Measurements from ENCODE around the gene CACNG1. TPM values are rescaled to one million over a fixed set of nuclear protein-coding genes. Genes with fewer than 3 reads are reported as not detected.

Gene CACNG1, protein sequence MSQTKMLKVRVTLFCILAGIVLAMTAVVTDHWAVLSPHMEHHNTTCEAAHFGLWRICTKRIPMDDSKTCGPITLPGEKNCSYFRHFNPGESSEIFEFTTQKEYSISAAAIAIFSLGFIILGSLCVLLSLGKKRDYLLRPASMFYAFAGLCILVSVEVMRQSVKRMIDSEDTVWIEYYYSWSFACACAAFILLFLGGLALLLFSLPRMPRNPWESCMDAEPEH
- polyA plus RNA-seq = not detected in 2 replicates

DNA sequence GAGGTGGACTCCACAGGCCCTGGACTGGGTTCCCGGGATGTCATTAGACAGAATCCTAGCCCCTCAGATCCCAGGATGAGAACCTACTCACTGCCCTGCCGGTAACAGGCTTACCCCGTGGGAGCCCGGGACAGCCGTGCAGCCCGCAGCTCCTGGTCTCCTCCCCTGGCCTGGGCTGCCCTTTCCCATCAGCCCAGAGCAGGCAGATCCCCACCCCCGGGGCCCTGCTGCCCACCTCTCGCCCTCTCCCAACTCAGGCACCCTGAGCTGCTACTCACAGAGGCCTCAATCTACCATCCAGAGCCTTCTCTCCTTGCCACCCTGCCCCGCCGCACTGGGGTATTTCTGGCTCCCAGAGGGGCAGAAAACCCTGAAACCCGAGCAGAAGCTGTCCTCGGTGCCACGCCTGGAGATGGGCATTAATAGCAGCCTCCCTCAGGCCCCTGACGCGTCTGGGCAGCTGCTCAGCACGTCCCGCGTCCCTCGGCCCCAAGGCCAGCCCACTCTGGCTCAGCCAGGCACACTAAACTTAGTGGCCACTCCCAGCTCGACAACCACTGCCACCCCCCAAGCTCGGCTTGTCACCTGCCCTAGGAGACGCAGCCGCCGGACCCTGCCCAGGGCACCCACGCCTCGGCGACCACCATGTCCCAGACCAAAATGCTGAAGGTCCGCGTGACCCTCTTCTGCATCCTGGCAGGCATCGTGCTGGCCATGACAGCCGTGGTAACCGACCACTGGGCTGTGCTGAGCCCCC is at the start of gene CACNG1:
TSS of gene CACNG1 (plus strand) at position 539 of the 757 bp plus-strand sequence. CDS start at position 646, 107 bp downstream.

Other genes starting within 250 kb of the CACNG1 start
- not detected in 2 replicates for gene CACNG5, start 209.4 kb upstream of the CACNG1 start, polyA plus RNA-seq
- gene CACNG4, start 79.8 kb upstream of the CACNG1 start, polyA plus RNA-seq = 0.18 and 0.27 TPM in 2 replicates
- 17.2 and 23.9 TPM in 2 replicates for gene HELZ, start 200.6 kb downstream of the CACNG1 start, polyA plus RNA-seq